Umbilical cord (tissue), 2 donors: ENCODE results near the gene BPIFB6. TPM values are rescaled to one million over a fixed set of nuclear protein-coding genes. Genes with fewer than 3 reads are reported as not detected.

Source experiments
- DNase-seq: peaks from one replicate; pipeline ENCODE4 v3.0.0-alpha.2; 2015; ENCODE audit warnings: low spot score
- total RNA-seq: library from RNA; depleted of rRNA; stranded (reverse); fragments of >200 nt; gene quantifications from one replicate; pipeline ENCODE4 v1.2.3, GENCODE V29; 2014; ENCODE audit warnings: low replicate concordance; ENCODE audit not compliant: insufficient read depth

BPIFB6 gene
- total RNA-seq, 1 donor from 2014 or later: not detected

GRCh38 chr20:33083544-33084340 is 52.3 kb downstream of the BPIFB6 start:
- no peak for DNase-seq

DNA sequence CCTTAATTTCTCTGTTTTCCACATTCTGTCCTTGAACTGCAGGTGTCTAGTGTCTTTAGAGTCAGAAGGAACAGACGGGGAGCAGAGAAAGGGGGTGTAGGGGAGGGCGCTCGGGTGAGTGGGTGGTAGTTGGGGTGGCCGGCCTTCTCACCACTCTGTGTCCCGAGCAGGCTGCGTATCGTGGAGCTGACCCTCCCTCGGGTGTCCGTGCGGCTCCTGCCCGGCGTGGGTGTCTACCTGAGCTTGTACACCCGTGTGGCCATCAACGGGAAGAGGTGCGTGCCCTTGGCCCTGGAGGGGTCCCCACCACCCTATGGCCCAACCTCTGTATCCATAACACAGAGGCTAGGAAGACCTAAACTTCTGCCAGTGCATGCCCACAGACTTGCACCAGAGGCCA is 53.3 kb downstream of the BPIFB6 start:
- DNase-seq: no peak

- no peak for DNase-seq
These were observed 54.7 kb downstream of the BPIFB6 start for GRCh38 chr20:33086052-33086722.

GRCh38 chr20:33091147-33091546 is 59.7 kb downstream of the BPIFB6 start:
- DNase-seq: no peak

DNA sequence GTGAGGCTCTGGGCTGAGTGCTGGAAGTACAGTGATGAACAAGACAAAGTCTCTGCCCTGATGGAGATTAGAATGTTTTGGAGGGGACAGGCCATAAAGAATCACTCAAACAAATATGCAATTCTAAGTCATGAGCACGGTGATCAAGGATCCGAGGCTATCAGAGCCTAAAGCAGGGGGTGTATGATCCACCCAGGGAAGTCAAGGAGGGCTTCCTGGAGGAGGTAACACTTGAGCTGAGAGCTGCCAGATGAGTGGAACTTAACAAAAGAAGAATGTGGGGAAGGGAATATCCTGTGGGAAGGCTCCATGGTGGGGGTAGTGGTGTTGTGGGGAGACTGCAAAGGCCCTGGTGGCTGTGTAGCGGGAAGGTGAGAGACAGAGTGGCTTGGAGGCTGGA is 60.2 kb downstream of the BPIFB6 start:
- no peak for DNase-seq

- no peak for DNase-seq
These were observed 60.9 kb downstream of the BPIFB6 start for GRCh38 chr20:33092361-33092760.

- no peak for DNase-seq
These were observed 61.6 kb downstream of the BPIFB6 start for GRCh38 chr20:33093074-33093473.

- DNase-seq: no peak
These were observed 62.1 kb downstream of the BPIFB6 start for GRCh38 chr20:33093582-33093981.

Other genes with a start within 250 kb of the BPIFB6 start
- gene MAPRE1, start 211.7 kb upstream of the BPIFB6 start, total RNA-seq: 88.4 TPM
- gene EFCAB8, start 172.7 kb upstream of the BPIFB6 start, total RNA-seq: 0.96 TPM
- gene SUN5, start 27.2 kb upstream of the BPIFB6 start, total RNA-seq: not detected
- not detected for gene BPIFB2, start 23.9 kb upstream of the BPIFB6 start, total RNA-seq
- not detected for gene BPIFB3, start 22.3 kb downstream of the BPIFB6 start, total RNA-seq
- not detected for gene BPIFB4, start 48.0 kb downstream of the BPIFB6 start, total RNA-seq
- gene BPIFA2, start 136.5 kb downstream of the BPIFB6 start, total RNA-seq: not detected
- gene BPIFA3, start 185.7 kb downstream of the BPIFB6 start, total RNA-seq: not detected
- not detected for gene BPIFA1, start 204.3 kb downstream of the BPIFB6 start, total RNA-seq